Adrenal gland (tissue), 12 donors: ENCODE measurements around the gene FRMD3. TPM values are rescaled to one million over a fixed set of nuclear protein-coding genes. Genes with fewer than 3 reads are reported as not detected.

Experiments
- DNase-seq, 7 donors: peaks; one replicate each; pipeline ENCODE4 v3.0.0-alpha.2; 2019 to 2020
- H3K27ac ChIP-seq, 5 donors: fragments of 200-600 bp; sonication (generic) in 4 of 5; 1 replicate in 3 of 5; 2 replicates in 2 of 5; pipeline versions ENCODE4 v1.5.1 to v1.8.0; 2016 to 2020; ENCODE audit warnings: mild to moderate bottlenecking in 1 of 5
- H3K27me3 ChIP-seq: fragments of 200-600 bp; 2 replicates; pipeline ENCODE4 v1.8.0; 2021
- H3K36me3 ChIP-seq, 2 donors: fragments of 200-600 bp; replicated peaks in 1 of 2; 1 replicate in 1 of 2; 2 replicates in 1 of 2; pipeline versions ENCODE4 v1.5.1 to v1.8.0; 2018 to 2022
- H3K4me1 ChIP-seq, 2 donors: fragments of 200-600 bp; replicated peaks in 1 of 2; 1 replicate in 1 of 2; 2 replicates in 1 of 2; pipeline versions ENCODE4 v1.5.1 to v1.8.0; 2018 to 2021
- H3K4me3 ChIP-seq, 4 donors: fragments of 200-600 bp; sonication (generic) in 3 of 4; one replicate each; pipeline ENCODE4 v1.5.1; 2016 to 2018
- H3K9me3 ChIP-seq, 3 donors: fragments of 200-600 bp; sonication (generic) in 1 of 3; replicated peaks in 1 of 3; 1 replicate in 2 of 3; 2 replicates in 1 of 3; pipeline versions ENCODE4 v1.5.1 to v1.8.0; 2016 to 2021
- CTCF ChIP-seq, 6 experiments: fragments of 450-650 bp in 4 of 6; fragments of 200-600 bp in 2 of 6; sonication (generic) in 1 of 6; IDR thresholded peaks; 1 replicate in 5 of 6; 2 replicates in 1 of 6; pipeline versions ENCODE4 v1.5.1 to v1.8.0; 2016 to 2021; ENCODE audit warnings: antibody characterized with exemption in 6 of 6, mild to moderate bottlenecking in 2 of 6, moderate library complexity in 1 of 6
- POLR2A ChIP-seq, 2 donors: fragments of 450-650 bp; IDR thresholded peaks; one replicate each; pipeline ENCODE4 v1.6.1; 2017; ENCODE audit warnings: antibody characterized with exemption in 2 of 2, mild to moderate bottlenecking in 2 of 2, moderate library complexity in 1 of 2
- WGBS, 4 donors: extraction: QIAGEN DNeasy Blood & Tissue Kit in 2 of 4; methylation state at CpG; one replicate each; pipeline versions ENCODE4 v1.1.5 to v1.1.7; 2013 to 2017; 5-methylcytosine and 5-hydroxymethylcytosine counted together
- intact Hi-C, 2 donors: fragments of 100-400 bp; cut with DNase I; formaldehyde crosslinking; loops; one replicate each; pipeline versions ENCODE4 v1.14.1 to v1.15.0; 2022 to 2023
- polyA plus RNA-seq, 3 donors: library from polyadenylated mRNA; stranded (reverse); fragments of 200-250 nt in 2 of 3; fragments of 350-450 nt in 1 of 3; fragmentation: Illumina TruSeq in 1 of 3; extraction: RNeasy Lipid Tissue Mini Kit (QIAGEN cat#74804) in 1 of 3; gene quantifications; one replicate each; pipeline ENCODE4 v1.2.3, GENCODE V29; 2013 to 2014
- total RNA-seq, 9 donors: library from RNA; depleted of rRNA in 4 of 9; stranded (reverse); fragments of >200 nt in 4 of 9; fragments of 120-200 nt in 1 of 9; fragmentation: NEBNext Ultra II Directional in 1 of 9; extraction: Animal tissue kit (Norgen Biotek cat#: 25700) in 1 of 9; gene quantifications; one replicate each; pipeline versions ENCODE4 v1.1.0 to v1.2.4, GENCODE V29; 2013 to 2023
- donor health status: healthy with polysubstance abuse.
- donor health status: Bipolar disorder and iron deficiency.
- donor health status: DM: yes; HTN: yes; CAD: no.
- donor health status: DM: no; HTN: no; CAD: no.
- donor health status: DM: no; HTN: no; CAD: no.
- donor health status: DM: yes; HTN: yes; CAD: no.

FRMD3 gene
- total and polyA plus RNA-seq, 12 donors = 1.8 to 32.9 (median 13.6) TPM

- WGBS, 4 donors = 69 to 89% (median 74%) methylated on average over 4 of the region's 4 CpGs
- peaks cover 4 to 17% of the 10 kb centered on the region in 2 donors for H3K4me1 ChIP-seq
- H3K4me3 ChIP-seq = no peak overlapping the region
- no peaks in the 10 kb centered on the region for H3K9me3 ChIP-seq
- H3K27me3 ChIP-seq = no peaks in the 10 kb centered on the region
- TF ChIP-seq CTCF (IDR thresholded peaks at IDR 0.05) = no peak
- TF ChIP-seq POLR2A (IDR thresholded peaks at IDR 0.05) = no peak
- DNase-seq = peak in 1 of 7 donors; percentile 32
- no peaks in the 10 kb centered on the region for H3K36me3 ChIP-seq
- intact Hi-C loops = no loop called here
- no peak overlapping the region for H3K27ac ChIP-seq
Measured at GRCh38 chr9:83425240-83425639, 113.0 kb downstream of the FRMD3 start.

GRCh38 chr9:83424831-83425230 is 113.4 kb downstream of the FRMD3 start:
- intact Hi-C loops = no loop called here
- no peak overlapping the region for H3K27ac ChIP-seq
- H3K27me3 ChIP-seq = no peaks in the 10 kb centered on the region
- H3K36me3 ChIP-seq = no peaks in the 10 kb centered on the region
- no peaks in the 10 kb centered on the region for H3K9me3 ChIP-seq
- no peak for TF ChIP-seq POLR2A (IDR thresholded peaks at IDR 0.05)
- no peak for TF ChIP-seq CTCF (IDR thresholded peaks at IDR 0.05)
- peaks cover 4 to 17% of the 10 kb centered on the region in 2 donors for H3K4me1 ChIP-seq
- 86 to 96% (median 95%) methylated on average over 2 of the region's 2 CpGs for WGBS, 4 donors
- no peak overlapping the region for H3K4me3 ChIP-seq
- no peak for DNase-seq

GRCh38 chr9:83423815-83424707 is 114.1 kb downstream of the FRMD3 start:
- no peak for DNase-seq

GRCh38 chr9:83422527-83422926 is 115.7 kb downstream of the FRMD3 start:
- WGBS, 4 donors = 73 to 80% (median 79%) methylated on average over 3 of the region's 3 CpGs
- peaks cover 4 to 17% of the 10 kb centered on the region in 2 donors for H3K4me1 ChIP-seq

More at GRCh38 chr9:83423815-83424707, 114.1 kb downstream of the FRMD3 start:
- Histone ChIP-seq H3K4me3 (no peak overlapping the region), H3K4me1 (peaks cover 4 to 17% of the 10 kb centered on the region in 2 donors), H3K9me3 (no peaks in the 10 kb centered on the region), H3K36me3 (no peaks in the 10 kb centered on the region), H3K27me3 (no peaks in the 10 kb centered on the region), H3K27ac (no peak overlapping the region)
- 71 to 81% (median 76%) methylated on average over 14 of the region's 14 CpGs for WGBS, 4 donors
- intact Hi-C loops = no loop called here
- TF ChIP-seq POLR2A (IDR thresholded peaks at IDR 0.05) (no peak), CTCF (IDR thresholded peaks at IDR 0.05) (no peak)

More at GRCh38 chr9:83422527-83422926, 115.7 kb downstream of the FRMD3 start:
- H3K4me3 ChIP-seq = no peak overlapping the region
- TF ChIP-seq POLR2A (IDR thresholded peaks at IDR 0.05) (no peak), CTCF (IDR thresholded peaks at IDR 0.05) (no peak)
- no peak overlapping the region for H3K27ac ChIP-seq
- H3K9me3 ChIP-seq = no peaks in the 10 kb centered on the region
- no peaks in the 10 kb centered on the region for H3K27me3 ChIP-seq
- peak in 1 of 7 donors; percentile 19 for DNase-seq
- H3K36me3 ChIP-seq = no peaks in the 10 kb centered on the region
- intact Hi-C loops = no loop called here
